EL (cell line): ENCODE data around the gene PKHD1.
"Not testable (repeated sequence)": the region's sequence is repeated elsewhere in the genome, so short reads cannot be mapped to it uniquely, and the experiment has no call there.

ENCODE experiments used
- DNase-seq: peaks from one replicate; pipeline ENCODE4 v3.0.0-alpha.2; 2016

PKHD1 gene

GRCh38 chr6:51918347-51918746, 169.1 kb downstream of the PKHD1 start:
- not testable (repeated sequence) for DNase-seq

DNA sequence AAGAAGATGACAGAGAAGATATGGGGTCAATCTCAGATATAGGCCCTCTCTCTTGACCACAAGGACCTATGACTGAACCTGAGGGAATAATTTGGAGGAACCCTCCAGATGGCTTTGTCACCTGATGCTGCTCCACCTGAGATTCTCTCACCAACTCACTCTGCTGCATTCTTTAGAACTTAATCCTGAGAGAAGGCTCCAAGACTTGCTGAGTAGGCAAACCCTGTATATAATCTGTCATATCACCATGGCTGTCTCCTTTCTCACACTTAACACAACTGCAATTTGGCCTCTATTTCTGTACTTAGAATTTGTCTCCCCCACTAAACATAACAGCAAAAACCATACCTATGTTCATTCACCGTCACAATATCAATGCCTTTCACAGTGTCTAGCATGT, 172.3 kb downstream of the PKHD1 start:
- DNase-seq = no peak

DNA sequence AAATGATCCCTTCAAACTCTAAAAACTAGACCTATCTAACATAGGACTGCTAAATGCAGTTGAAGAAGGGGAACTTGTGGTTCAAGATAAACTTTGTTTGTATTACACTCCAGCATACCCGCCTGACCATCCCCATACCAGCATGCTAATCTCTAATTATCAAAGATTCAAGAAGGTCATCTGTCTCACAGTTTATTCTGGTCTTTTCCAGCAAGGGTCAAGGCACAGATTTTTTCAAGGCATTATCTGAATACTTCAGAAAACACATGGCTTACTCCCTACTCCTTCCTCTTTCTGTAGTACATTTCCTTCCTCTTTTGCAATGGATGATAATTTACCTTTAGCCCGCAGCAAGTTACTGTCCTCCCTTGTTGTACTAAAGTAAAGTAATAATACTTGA, 174.1 kb downstream of the PKHD1 start:
- DNase-seq = no peak

DNA sequence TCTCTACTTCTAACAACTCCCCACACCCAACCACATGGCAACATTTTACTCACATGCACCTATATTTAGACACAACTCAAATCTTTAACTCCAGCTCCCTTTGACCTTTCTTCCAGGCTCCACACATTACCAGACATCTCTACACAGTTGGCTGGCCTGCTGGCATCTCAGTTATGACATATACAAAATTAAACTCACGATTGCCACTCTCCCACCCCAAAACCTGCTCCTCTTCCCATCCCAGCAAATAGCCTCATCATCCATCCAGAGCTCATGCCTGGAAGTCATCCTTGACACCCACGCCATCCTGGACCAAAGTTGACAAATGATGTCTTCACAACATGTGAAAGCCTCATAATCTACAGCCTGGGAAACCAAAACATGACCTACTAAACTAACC, 176.6 kb downstream of the PKHD1 start:
- DNase-seq = no peak

GRCh38 chr6:51908243-51908642, 179.2 kb downstream of the PKHD1 start:
- no peak for DNase-seq

DNA sequence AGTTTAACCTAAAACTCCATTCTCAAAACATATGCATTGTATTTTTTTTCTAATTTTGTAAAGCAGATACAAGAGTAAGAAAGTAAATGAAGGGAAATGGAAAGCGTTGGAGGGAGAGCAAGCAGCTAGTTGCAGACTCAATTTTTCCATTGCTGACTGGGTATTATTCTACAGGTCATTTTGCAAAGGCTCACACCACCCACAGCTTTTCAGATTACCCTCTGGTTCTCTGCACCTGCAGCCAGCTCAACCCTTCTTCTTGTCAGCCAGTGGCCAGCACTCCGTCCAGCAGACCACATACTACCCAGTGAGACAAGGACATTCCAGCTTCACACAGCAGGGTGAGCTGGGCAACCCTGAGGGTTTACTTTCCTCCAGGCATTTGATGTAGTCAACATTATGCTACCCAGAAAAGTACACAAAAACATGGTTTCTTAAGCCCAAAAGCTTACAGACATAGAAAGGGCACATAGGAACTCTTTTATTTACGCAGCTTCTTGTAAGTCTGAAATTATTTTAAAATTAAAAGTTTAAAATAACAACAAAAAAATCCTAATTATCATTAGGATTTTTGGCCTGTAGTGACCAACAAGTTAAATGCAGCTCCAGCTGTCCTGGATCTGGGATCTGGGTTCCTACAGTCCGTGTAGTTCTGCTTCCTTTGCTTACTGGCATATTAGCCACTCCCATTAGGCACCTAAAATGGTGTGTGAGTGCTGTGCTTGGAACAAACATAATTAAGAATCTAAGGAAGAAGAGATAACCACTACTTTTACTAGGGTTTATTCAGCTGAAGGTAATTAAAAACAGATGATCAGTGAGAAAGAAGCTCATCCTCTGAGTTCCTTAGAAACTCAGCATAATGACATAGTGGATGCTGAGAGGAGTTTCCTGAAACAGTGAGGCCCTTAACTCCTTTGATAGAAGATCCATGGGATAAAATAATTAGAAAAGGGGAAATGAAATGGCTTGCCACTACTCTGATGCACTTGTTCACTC, 185.3 kb downstream of the PKHD1 start:
- DNase-seq = no peak

DNA sequence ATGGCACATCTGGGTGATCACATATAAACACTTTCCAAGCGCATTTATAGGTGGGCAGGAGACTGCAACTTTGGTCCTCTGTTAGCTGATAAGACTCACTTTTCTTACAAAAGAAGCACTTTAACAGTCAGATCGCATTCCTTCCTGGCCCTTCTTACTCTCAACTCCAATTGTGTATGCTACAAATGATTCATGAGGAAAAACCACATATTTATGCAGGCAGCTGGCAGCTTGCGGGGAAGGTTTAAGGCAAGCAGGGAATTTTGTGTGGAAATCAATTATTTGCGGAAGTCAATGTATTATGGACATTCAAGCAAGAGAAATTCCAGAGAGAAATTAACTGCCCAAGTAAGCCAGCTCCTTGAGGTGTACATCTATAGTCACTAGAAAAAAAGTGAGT, 194.0 kb downstream of the PKHD1 start:
- no peak for DNase-seq

DNA sequence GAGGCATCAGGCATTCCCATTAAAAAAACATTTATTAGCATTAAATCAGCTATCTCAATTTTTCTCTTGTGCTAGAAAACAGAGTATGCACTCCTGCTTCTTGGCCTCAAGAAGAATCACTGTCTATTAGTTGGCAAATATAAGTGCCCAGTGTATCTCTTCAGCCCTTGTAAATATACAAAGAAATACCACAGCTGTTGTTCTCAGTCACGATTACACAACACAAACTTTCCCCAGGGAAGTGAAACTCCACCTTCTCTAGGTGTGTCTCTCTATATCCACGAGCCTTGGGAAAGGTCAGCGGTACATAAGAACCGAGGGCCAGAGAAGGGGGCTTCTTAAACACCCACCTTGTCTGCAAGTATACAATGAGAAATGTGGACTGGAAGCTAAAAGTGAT, 194.7 kb downstream of the PKHD1 start:
- DNase-seq = no peak

DNA sequence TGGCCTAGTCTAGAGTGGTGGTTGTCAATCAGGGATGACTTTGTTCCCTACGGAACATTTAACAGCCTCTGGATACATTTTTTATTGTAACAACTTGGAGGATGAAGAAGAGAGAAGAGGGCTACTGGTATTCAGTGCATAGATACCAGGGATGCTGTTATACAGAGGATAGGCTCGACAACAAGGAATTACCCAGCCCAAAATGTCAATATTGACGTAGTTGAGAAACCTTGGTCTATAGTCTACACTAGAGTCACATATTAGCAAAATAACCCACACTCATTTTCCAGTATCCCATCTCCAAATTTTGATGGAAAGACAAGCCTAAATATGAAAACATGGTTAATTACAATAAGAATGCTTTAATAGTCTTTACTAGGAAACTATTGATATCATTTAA, 195.1 kb downstream of the PKHD1 start:
- DNase-seq = no peak

GRCh38 chr6:51891784-51892183, 195.6 kb downstream of the PKHD1 start:
- DNase-seq = no peak

- DNase-seq = no peak
Observed at GRCh38 chr6:51887859-51888258, 199.6 kb downstream of the PKHD1 start.

DNA sequence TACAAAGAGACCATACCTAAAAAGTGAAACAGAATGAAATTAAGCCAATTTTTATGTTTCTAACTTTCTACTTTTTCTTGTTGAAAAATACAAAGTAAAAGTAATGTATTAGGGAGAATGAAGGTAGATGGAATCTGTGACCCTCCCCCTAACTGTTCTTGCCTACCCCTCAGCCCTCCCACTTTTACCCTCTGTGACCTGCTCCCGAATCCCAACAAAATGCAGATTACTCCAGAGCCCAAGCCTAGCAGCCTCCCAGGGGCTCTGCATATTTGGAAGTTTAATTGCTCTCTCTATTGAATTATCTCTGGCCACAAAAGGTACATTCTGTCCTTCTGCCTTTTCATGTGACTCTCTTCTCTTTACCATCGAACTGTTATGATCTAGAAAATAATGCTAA, 201.5 kb downstream of the PKHD1 start:
- no peak for DNase-seq

GRCh38 chr6:51868591-51869355, 218.6 kb downstream of the PKHD1 start:
- DNase-seq = no peak

GRCh38 chr6:51866867-51867266, 220.5 kb downstream of the PKHD1 start:
- DNase-seq = no peak

- DNase-seq = no peak
Observed at GRCh38 chr6:51865996-51866395, 221.4 kb downstream of the PKHD1 start.

DNA sequence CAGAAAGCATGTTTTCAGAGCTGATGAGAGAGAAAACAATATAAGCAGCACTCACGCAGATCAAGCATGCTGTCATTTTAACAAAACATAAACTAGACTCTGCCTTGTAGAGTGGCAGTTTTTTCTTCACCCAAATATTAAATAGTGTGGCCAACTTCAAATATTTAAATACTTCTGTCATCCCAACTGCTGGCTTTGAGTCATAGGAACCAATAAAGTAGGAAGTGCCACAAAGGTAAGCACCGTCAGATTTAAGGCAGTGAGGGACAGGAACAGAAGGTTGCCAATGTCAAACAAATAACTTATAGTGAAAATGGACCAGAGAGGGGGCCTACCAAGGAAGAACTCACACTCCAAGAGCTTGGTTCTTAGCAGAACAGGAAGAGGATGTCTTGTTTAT, 222.2 kb downstream of the PKHD1 start:
- DNase-seq = no peak

GRCh38 chr6:51857134-51857533, 230.3 kb downstream of the PKHD1 start:
- no peak for DNase-seq

DNA sequence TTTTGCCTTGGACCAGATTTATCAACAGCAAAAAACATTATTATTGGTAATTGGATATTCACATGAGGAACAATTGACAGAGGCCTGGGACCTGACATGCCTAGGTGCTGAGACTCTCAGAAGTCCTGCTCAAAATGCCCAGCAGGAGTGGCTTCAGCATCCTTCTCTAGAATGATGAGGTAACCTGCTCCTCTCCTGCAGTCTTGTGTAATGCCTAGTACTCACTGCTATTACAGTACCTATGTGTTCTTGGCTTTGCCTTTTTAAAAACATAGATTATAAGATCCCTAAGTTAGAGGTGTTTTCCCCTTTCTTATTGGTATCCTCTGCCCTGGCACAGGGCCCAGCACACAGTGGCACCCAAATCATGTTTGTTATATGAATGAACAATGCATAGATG, 230.9 kb downstream of the PKHD1 start:
- DNase-seq = no peak

DNA sequence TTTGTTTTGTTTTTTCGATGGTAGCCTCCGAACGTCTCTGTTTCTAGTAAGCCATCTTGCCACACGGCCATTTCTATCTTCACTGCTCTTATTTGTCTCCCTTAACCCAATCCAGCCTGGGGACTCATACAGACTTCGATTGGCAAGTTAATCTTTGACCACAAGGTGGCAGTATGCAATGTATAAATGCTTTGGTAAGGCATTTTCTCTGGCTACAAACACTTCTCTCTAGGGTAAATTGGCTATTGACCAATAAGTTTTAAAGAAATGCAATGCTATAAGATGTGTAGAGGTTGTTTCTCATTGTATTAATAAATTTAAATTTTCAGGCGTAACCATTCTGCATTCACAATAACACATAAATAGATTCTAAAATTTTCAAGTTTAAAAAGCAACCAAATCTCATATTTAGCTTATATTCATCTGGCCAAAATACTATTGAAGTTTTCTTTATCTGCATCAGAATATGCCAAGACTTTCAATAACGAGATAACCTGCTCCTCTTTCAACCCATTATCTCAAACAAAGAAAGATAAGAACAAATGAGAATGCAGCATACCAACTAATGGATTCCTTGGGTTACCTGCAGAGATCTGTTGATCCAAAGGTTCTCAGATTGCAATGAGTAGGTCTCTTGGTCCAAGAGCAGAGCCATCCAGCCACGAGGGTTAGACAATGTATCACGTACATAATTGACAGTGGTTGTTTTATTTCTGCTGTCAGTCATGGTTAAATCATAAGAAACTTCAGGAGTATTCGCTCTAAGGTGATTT, 231.9 kb downstream of the PKHD1 start:
- DNase-seq = peak; percentile 45

DNA sequence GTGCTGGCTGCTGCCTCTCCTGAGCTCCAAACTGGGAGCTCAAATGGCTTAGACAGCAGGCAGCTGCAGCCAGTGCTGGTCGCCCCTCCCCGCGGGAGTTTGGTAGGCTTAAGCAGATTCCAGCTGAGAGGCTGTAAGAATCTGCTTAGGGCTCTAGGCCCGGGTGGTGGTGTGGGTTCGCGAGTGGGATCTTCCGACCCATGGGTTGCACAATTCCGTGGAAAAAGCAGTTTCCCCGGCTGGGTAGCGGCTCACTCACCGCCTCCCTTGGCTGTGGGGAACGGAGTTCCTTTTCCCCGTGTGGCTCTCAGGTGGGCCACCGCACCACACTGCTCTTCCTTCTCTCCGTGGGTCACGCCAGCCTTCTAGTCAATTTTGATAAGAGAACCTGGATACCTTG, 232.5 kb downstream of the PKHD1 start:
- no peak for DNase-seq

GRCh38 chr6:51854347-51854746, 233.1 kb downstream of the PKHD1 start:
- no peak for DNase-seq

DNA sequence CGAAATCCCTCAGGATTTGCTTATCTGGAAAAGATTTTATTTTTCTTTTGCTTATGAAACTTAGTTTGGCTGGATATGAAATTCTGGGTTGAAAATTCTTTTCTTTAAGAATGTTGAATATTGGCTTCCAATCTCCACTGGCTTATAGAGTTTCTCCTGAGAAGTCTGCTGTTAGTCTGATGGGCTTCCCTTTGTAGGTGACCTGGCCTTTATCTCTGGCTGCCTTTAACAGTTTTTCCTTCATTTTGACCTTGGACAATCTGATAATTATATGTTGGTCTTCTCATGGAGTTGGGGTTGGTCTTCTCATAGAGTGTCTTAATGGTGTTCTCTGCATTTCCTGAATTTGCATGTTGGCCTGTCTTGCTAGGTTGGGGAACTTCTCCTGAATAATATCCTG, 234.3 kb downstream of the PKHD1 start:
- not testable (repeated sequence) for DNase-seq

DNA sequence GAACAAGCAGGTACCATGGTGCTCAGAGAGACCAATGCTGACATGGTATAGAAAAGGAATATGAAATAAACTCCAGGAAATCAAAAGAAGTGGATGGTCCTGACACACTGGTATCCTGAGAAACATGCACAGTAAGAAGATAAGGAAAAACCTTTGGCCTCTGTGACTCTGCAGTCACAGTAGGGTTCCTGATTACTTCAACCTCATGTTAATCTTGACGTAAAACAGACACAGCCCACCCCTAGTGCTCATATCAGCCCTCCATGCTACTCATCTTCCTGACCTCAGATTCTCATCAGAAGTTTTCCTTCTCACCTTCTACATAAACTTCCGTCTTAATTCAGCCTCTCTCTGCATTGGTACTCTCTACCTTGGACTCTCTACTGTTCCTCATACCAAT, 240.9 kb downstream of the PKHD1 start:
- no peak for DNase-seq
